Ascending aorta (tissue), 2 donors: ENCODE measurements around the gene HTR2B. TPM values are rescaled to one million over a fixed set of nuclear protein-coding genes. Genes with fewer than 3 reads are reported as not detected.

Source experiments
- DNase-seq, 2 donors: peaks; one replicate each; pipeline ENCODE4 v3.0.0-alpha.2; 2019; ENCODE audit warnings: low spot score in 2 of 2
- H3K27ac ChIP-seq, 2 donors: fragments of 200-600 bp; sonication (generic); one replicate each; pipeline ENCODE4 v1.5.1; 2016 to 2017; ENCODE audit warnings: mild to moderate bottlenecking in 1 of 2
- H3K27me3 ChIP-seq: fragments of 200-600 bp; sonication (generic); one replicate; pipeline ENCODE4 v1.5.1; 2017
- H3K36me3 ChIP-seq, 2 donors: fragments of 200-600 bp; sonication (generic); one replicate each; pipeline ENCODE4 v1.5.1; 2016
- H3K4me1 ChIP-seq, 2 donors: fragments of 200-600 bp; sonication (generic); one replicate each; pipeline ENCODE4 v1.5.1; 2016 to 2017; ENCODE audit warnings: mild to moderate bottlenecking in 1 of 2
- H3K4me3 ChIP-seq, 2 donors: fragments of 200-600 bp; sonication (generic); one replicate each; pipeline ENCODE4 v1.5.1; 2016 to 2017; ENCODE audit warnings: mild to moderate bottlenecking in 1 of 2
- H3K9me3 ChIP-seq, 2 donors: fragments of 200-600 bp; sonication (generic); one replicate each; pipeline ENCODE4 v1.5.1; 2016
- CTCF ChIP-seq, 3 experiments: fragments of 200-600 bp in 2 of 3; fragments of 450-650 bp in 1 of 3; sonication (generic) in 2 of 3; IDR thresholded peaks; one replicate each; pipeline ENCODE4 v1.5.1; 2016 to 2019; ENCODE audit warnings: antibody characterized with exemption in 3 of 3, mild to moderate bottlenecking in 1 of 3, moderate library complexity in 1 of 3
- intact Hi-C: fragments of 100-400 bp; cut with DNase I; formaldehyde crosslinking; loops from one replicate; pipeline ENCODE4 v1.15.1; 2023
- total RNA-seq: library from RNA; depleted of rRNA; stranded (reverse); fragments of >200 nt; gene quantifications from one replicate; pipeline ENCODE4 v1.1.0, GENCODE V29; 2016

Gene HTR2B
- total RNA-seq, 1 donor from 2014 or later = 0.75 TPM

GRCh38 chr2:231117922-231118613 is 6.8 kb downstream of the HTR2B start:
- Histone ChIP-seq H3K27me3 (no peaks in the 10 kb centered on the region), H3K36me3 (no peaks in the 10 kb centered on the region), H3K4me3 (no peak overlapping the region), H3K27ac (no peak overlapping the region), H3K4me1 (no peaks in the 10 kb centered on the region), H3K9me3 (no peaks in the 10 kb centered on the region)
- no peak for DNase-seq
- intact Hi-C loops = no loop called here
- TF ChIP-seq CTCF (IDR thresholded peaks at IDR 0.05) = no peak

GRCh38 chr2:231117148-231117547 is 7.7 kb downstream of the HTR2B start:
- TF ChIP-seq CTCF (IDR thresholded peaks at IDR 0.05) = no peak
- Histone ChIP-seq H3K27me3 (no peaks in the 10 kb centered on the region), H3K36me3 (no peaks in the 10 kb centered on the region), H3K4me3 (no peak overlapping the region), H3K4me1 (no peaks in the 10 kb centered on the region), H3K27ac (no peak overlapping the region), H3K9me3 (no peaks in the 10 kb centered on the region)
- intact Hi-C loops = no loop called here
- no peak for DNase-seq

- Histone ChIP-seq H3K27ac (no peak overlapping the region), H3K36me3 (no peaks in the 10 kb centered on the region), H3K4me3 (no peak overlapping the region), H3K9me3 (no peaks in the 10 kb centered on the region), H3K27me3 (no peaks in the 10 kb centered on the region), H3K4me1 (no peaks in the 10 kb centered on the region)
- intact Hi-C loops = no loop called here
- DNase-seq = no peak
- TF ChIP-seq CTCF (IDR thresholded peaks at IDR 0.05) = no peak
These were observed 9.2 kb downstream of the HTR2B start for GRCh38 chr2:231115651-231116050.

GRCh38 chr2:231113489-231113888 is 11.4 kb downstream of the HTR2B start:
- peaks cover 0 to 9% of the 10 kb centered on the region in 2 donors for H3K36me3 ChIP-seq
- DNase-seq = no peak
- TF ChIP-seq CTCF (IDR thresholded peaks at IDR 0.05) = no peak
- no peaks in the 10 kb centered on the region for H3K9me3 ChIP-seq
- no peak overlapping the region for H3K4me3 ChIP-seq
- H3K4me1 ChIP-seq = peaks cover 0 to 3% of the 10 kb centered on the region in 2 donors
- no peaks in the 10 kb centered on the region for H3K27me3 ChIP-seq
- H3K27ac ChIP-seq = no peak overlapping the region
- intact Hi-C loops = no loop called here

GRCh38 chr2:231111987-231112386 is 12.9 kb downstream of the HTR2B start:
- Histone ChIP-seq H3K4me1 (peaks cover 0 to 3% of the 10 kb centered on the region in 2 donors), H3K4me3 (no peak overlapping the region), H3K9me3 (no peaks in the 10 kb centered on the region), H3K27me3 (no peaks in the 10 kb centered on the region), H3K36me3 (peaks cover 0 to 9% of the 10 kb centered on the region in 2 donors), H3K27ac (no peak overlapping the region)
- intact Hi-C loops = no loop called here
- no peak for DNase-seq
- no peak for TF ChIP-seq CTCF (IDR thresholded peaks at IDR 0.05)
